Neural progenitor cell (in vitro differentiated cells): ENCODE data around the gene TSPEAR.

Experiments
- CTCF ChIP-seq: fragments of 200-600 bp; sonication (generic); IDR thresholded peaks from 2 replicates; pipeline ENCODE4 v1.5.1; 2017; ENCODE audit warnings: antibody characterized with exemption, mild to moderate bottlenecking
- EZH2phosphoT487 ChIP-seq: fragments of 200-600 bp; sonication (generic); IDR thresholded peaks from 2 replicates; pipeline ENCODE4 v1.6.1; 2017; ENCODE audit warnings: antibody characterized with exemption

GRCh38 chr21:44473915-44474555 lies 237.3 kb downstream of the TSPEAR start:
- TF ChIP-seq CTCF = no peak
- TF ChIP-seq EZH2phosphoT487 = no peak
